Heart right ventricle (tissue), 16 donors: ENCODE measurements around the gene ZRANB1. TPM values are rescaled to one million over a fixed set of nuclear protein-coding genes. Genes with fewer than 3 reads are reported as not detected.

Source experiments
- ATAC-seq, 8 donors: fragments of 200-7000 bp; cut with Tn5 transposase; one replicate each; pipeline ENCODE4 v1.9.1; 2020; ENCODE audit warnings: mild to moderate bottlenecking in 8 of 8, moderate library complexity in 8 of 8, moderate number of reproducible peaks in 1 of 8
- DNase-seq, 2 donors: peaks; one replicate each; pipeline ENCODE4 v3.0.0-alpha.2; 2020
- H3K27ac ChIP-seq, 10 donors: fragments of 200-600 bp; sonication (generic) in 2 of 10; one replicate each; pipeline versions ENCODE4 v1.5.0 to v1.8.0; 2020 to 2022; ENCODE audit warnings: mild to moderate bottlenecking in 3 of 10
- H3K27me3 ChIP-seq, 7 donors: fragments of 200-600 bp; one replicate each; pipeline ENCODE4 v1.8.0; 2021 to 2022; ENCODE audit warnings: mild to moderate bottlenecking in 2 of 7
- H3K36me3 ChIP-seq, 9 donors: fragments of 200-600 bp; sonication (generic) in 1 of 9; one replicate each; pipeline versions ENCODE4 v1.5.0 to v1.8.0; 2020 to 2022; ENCODE audit warnings: mild to moderate bottlenecking in 2 of 9
- H3K4me1 ChIP-seq, 9 donors: fragments of 200-600 bp; sonication (generic) in 1 of 9; one replicate each; pipeline versions ENCODE4 v1.5.0 to v1.8.0; 2020 to 2022; ENCODE audit warnings: mild to moderate bottlenecking in 4 of 9
- H3K4me3 ChIP-seq, 10 donors: fragments of 200-600 bp; sonication (generic) in 2 of 10; one replicate each; pipeline versions ENCODE4 v1.5.0 to v1.8.0; 2020 to 2022; ENCODE audit warnings: mild to moderate bottlenecking in 7 of 10, moderate library complexity in 2 of 10
- H3K9me3 ChIP-seq, 11 donors: fragments of 200-600 bp in 10 of 11; sonication (generic) in 2 of 11; one replicate each; pipeline versions ENCODE4 v1.5.0 to v1.8.0; 2013 to 2022; ENCODE audit warnings: mild to moderate bottlenecking in 2 of 11, control low read depth in 1 of 11, moderate library complexity in 1 of 11
- WGBS, 2 donors: extraction: QIAGEN DNeasy Blood & Tissue Kit; methylation state at CpG; one replicate each; pipeline ENCODE4 v1.1.7; 2013; ENCODE audit warnings: inconsistent platforms in 1 of 2; 5-methylcytosine and 5-hydroxymethylcytosine counted together
- intact Hi-C, 10 donors: fragments of 100-400 bp; cut with DNase I; formaldehyde crosslinking; loops; one replicate each; pipeline versions ENCODE4 v1.11.1 to v1.14.2; 2022
- polyA plus RNA-seq, 2 donors: library from polyadenylated mRNA; stranded (reverse); fragments of 200-250 nt; gene quantifications; one replicate each; pipeline ENCODE4 v1.2.3, GENCODE V29; 2013
- total RNA-seq, 10 donors: library from RNA; stranded (reverse); fragmentation: NEBNext Ultra II Directional in 3 of 10; extraction: Animal tissue kit (Norgen Biotek cat#: 25700) in 3 of 10; gene quantifications; one replicate each; pipeline versions ENCODE4 v1.2.1 to v1.2.4, GENCODE V29; 2021 to 2023
- TF ChIP-seq, protein P1 (sequence below), 9 donors: fragments of 200-600 bp; sonication (generic) in 2 of 9; IDR thresholded peaks; one replicate each; pipeline versions ENCODE4 v1.5.0 to v1.8.0; 2021 to 2022; ENCODE audit warnings: antibody characterized with exemption in 9 of 9, mild to moderate bottlenecking in 5 of 9, moderate library complexity in 1 of 9
- donor health status: Arrhythmogenic right ventricular cardiomyopathy.
- donor health status: ischemic (EF 13 %, LVEDD 7.1; RV severe dilation, severe dysfunction).
- donor health status: healthy with polysubstance abuse.
- donor health status: DM: no; HTN: yes; CAD: no.
- donor health status: DM: no; HTN: no; CAD: no.
- donor health status: ischemic (EF 25% LVEDD 6.9; RV normal size, moderate dysfunction).
- donor health status: ischemic (EF 25% LVEDD 5.7; RV mildly dilated, moderate dysfunction).
- donor health status: healthy.
- donor health status: DM: yes; HTN: yes; CAD: no.
- donor health status: Ischemic cardiomyopathy.
- donor health status: ischemic (EF 35%, LVEDD 5.7; RV mildly dilated, moderate dysfunction).
- donor health status: nonischemic (EF 11% LVEDD 7.7; RV severe dilation, severe dysfunction).
- donor health status: DM: yes; HTN: yes; CAD: no.
- donor health status: PGD.
- donor health status: ischemic (EF 29% LVEDD 5.4; RV normal size, mild dysfunction).
- donor health status: nonischemic (EF 23%, LVEDD 6.1; RV moderate dilation, normal function).

ZRANB1 gene
- total and polyA plus RNA-seq, 12 donors = 13.0 to 33.2 (median 27.5) TPM

DNA sequence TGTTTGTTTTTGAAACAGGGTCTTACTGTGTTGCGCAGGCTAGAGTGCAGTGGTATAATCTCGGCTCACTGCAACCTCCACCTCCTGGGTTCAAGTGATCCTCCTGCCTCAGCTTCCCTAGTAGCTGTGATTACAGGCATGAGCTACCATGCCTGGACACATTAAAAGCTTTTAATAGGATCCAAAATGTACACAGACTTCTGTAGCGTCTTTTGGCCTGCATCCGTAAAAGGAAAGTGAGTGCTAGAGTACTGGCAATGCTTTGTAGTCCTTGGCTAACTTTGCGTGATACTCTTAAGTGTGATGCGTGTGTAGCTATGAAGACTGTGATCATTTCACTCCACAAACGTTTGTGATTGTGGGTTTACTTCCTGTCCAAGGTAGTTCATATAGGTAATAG lies 13.3 kb downstream of the ZRANB1 start:
- H3K9me3 ChIP-seq = no peaks in the 10 kb centered on the region
- peak in 3 of 8 donors; percentile 27 to 41 (median 28) for ATAC-seq
- DNase-seq = no peak
- TF ChIP-seq, protein P1, sequence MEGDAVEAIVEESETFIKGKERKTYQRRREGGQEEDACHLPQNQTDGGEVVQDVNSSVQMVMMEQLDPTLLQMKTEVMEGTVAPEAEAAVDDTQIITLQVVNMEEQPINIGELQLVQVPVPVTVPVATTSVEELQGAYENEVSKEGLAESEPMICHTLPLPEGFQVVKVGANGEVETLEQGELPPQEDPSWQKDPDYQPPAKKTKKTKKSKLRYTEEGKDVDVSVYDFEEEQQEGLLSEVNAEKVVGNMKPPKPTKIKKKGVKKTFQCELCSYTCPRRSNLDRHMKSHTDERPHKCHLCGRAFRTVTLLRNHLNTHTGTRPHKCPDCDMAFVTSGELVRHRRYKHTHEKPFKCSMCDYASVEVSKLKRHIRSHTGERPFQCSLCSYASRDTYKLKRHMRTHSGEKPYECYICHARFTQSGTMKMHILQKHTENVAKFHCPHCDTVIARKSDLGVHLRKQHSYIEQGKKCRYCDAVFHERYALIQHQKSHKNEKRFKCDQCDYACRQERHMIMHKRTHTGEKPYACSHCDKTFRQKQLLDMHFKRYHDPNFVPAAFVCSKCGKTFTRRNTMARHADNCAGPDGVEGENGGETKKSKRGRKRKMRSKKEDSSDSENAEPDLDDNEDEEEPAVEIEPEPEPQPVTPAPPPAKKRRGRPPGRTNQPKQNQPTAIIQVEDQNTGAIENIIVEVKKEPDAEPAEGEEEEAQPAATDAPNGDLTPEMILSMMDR (IDR thresholded peaks at IDR 0.05) = no peak
- WGBS, 2 donors = 39 to 45% methylated on average over 7 of the region's 7 CpGs
- H3K36me3 ChIP-seq = peaks cover 0 to 11% (median 0%) of the 10 kb centered on the region in 9 donors
- H3K27ac ChIP-seq = peak overlapping the region in 1 of 10 donors; percentile 13
- peaks cover 0 to 59% (median 32%) of the 10 kb centered on the region in 9 donors for H3K4me1 ChIP-seq
- H3K27me3 ChIP-seq = no peaks in the 10 kb centered on the region
- intact Hi-C loops = no loop called here
- no peak overlapping the region for H3K4me3 ChIP-seq

DNA sequence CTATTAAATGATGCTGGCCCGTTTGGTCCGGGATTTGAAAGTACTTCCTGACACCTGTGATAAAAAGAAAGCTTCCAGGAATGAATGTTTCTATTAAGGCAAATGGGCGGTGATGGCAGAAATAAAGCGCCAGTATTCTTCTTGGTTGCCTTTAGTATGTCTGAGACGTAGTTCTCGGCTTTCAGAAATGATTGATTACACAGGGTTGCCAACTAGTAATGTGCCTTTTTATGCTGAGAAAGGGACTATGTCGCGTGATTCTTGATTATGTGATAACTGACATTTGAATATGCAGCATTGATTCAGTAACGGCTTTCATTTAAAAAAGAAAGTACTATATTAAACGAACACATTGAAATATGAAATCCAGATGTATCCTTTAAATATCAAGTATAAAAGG lies 13.9 kb downstream of the ZRANB1 start:
- H3K4me1 ChIP-seq = peaks cover 0 to 59% (median 32%) of the 10 kb centered on the region in 9 donors
- H3K4me3 ChIP-seq = no peak overlapping the region
- WGBS, 2 donors = 52 to 63% methylated on average over 10 of the region's 10 CpGs
- peaks cover 0 to 11% (median 0%) of the 10 kb centered on the region in 9 donors for H3K36me3 ChIP-seq
- no peaks in the 10 kb centered on the region for H3K27me3 ChIP-seq
- TF ChIP-seq, protein P1 (IDR thresholded peaks at IDR 0.05) = no peak
- H3K9me3 ChIP-seq = no peaks in the 10 kb centered on the region
- intact Hi-C loops = no loop called here
- DNase-seq (no peak), ATAC-seq (no peak)
- H3K27ac ChIP-seq = no peak overlapping the region

DNA sequence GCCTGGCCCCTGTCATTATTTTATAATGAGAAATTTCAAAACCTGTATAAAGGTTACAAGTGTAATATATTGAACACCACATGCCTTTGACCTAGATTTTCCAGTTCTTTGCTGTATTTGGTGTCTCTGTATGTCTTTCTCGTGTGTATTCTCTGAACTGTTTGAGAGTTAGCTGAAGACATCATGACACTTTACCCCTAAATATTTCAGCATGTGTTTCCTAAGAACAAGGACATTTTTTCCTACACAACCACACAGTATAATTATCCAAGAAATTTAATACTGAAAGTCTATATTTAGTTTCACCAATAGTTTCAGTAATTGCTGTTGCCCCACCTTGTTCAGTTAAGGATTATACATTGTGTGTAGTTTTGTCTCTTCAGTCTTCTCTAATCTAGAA lies 14.8 kb downstream of the ZRANB1 start:
- Histone ChIP-seq H3K36me3 (peaks cover 0 to 11% (median 0%) of the 10 kb centered on the region in 9 donors), H3K9me3 (no peaks in the 10 kb centered on the region), H3K4me1 (peaks cover 0 to 68% (median 35%) of the 10 kb centered on the region in 9 donors), H3K27me3 (no peaks in the 10 kb centered on the region), H3K27ac (no peak overlapping the region), H3K4me3 (no peak overlapping the region)
- no peak for DNase-seq
- intact Hi-C loops = no loop called here
- no peak for ATAC-seq
- 63 to 67% methylated on average over 1 of the region's 1 CpG for WGBS, 2 donors
- TF ChIP-seq, protein P1 (IDR thresholded peaks at IDR 0.05) = no peak

DNA sequence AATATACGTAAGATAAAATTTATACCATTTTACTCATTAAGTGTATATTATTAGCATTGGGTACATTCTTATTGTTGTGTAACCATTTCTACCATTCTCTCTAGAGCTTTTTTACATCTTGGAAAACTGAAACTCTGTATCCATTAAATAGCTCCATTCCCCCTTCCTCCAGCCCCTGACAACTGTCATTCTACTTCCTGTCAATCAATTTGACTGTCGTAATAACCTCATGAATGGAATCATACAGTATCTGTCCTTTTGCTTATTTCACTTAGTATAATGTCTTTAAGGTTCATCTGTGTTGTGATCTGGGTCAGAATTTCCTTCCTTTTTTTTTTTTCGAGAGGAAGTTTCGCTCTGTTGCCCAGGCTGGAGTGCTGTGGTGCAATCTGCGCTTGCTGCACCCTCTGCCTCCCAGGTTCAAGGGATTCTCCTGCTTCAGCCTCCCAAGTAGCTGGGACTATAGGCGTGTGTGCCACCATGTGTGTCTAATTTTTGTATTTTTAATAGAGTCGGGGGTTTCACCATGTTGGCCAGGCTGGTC lies 15.6 kb downstream of the ZRANB1 start:
- H3K27ac ChIP-seq = no peak overlapping the region

More for the DNA sequence above, 15.6 kb downstream of the ZRANB1 start:
- no peaks in the 10 kb centered on the region for H3K27me3 ChIP-seq
- DNase-seq (no peak), ATAC-seq (peak in 2 of 8 donors; percentile 19 to 35)
- peaks cover 0 to 11% (median 0%) of the 10 kb centered on the region in 9 donors for H3K36me3 ChIP-seq
- TF ChIP-seq, protein P1 (IDR thresholded peaks at IDR 0.05) = no peak
- intact Hi-C loops = no loop called here
- H3K9me3 ChIP-seq = no peaks in the 10 kb centered on the region
- H3K4me1 ChIP-seq = peaks cover 0 to 75% (median 36%) of the 10 kb centered on the region in 9 donors
- H3K4me3 ChIP-seq = no peak overlapping the region
- WGBS, 2 donors = 73 to 80% methylated on average over 7 of the region's 7 CpGs
